Nephron progenitor cell (in vitro differentiated cells): ENCODE results near the gene SEC24D.
"Not testable (repeated sequence)": the region's sequence is repeated elsewhere in the genome, so short reads cannot be mapped to it uniquely, and the experiment has no call there.

Source experiments
- DNase-seq: peaks from one replicate; pipeline ENCODE4 v3.0.0; 2021
- H3K27ac Mint-ChIP-seq: 2 replicates; pipeline ENCODE4 v1.8.0; 2021; ENCODE audit warnings: mild to moderate bottlenecking, moderate library complexity, mixed read lengths
- H3K27me3 Mint-ChIP-seq: 2 replicates; pipeline ENCODE4 v1.8.0; 2021; ENCODE audit warnings: mild to moderate bottlenecking, low read depth, mixed read lengths; ENCODE audit not compliant: poor library complexity
- H3K36me3 Mint-ChIP-seq: 2 replicates; pipeline ENCODE4 v1.8.0; 2021; ENCODE audit warnings: low read depth, mixed read lengths
- H3K4me1 Mint-ChIP-seq: 2 replicates; pipeline ENCODE4 v1.8.0; 2021; ENCODE audit warnings: mixed read lengths
- H3K4me3 Mint-ChIP-seq: 2 replicates; pipeline ENCODE4 v1.8.0; 2021; ENCODE audit warnings: mild to moderate bottlenecking, moderate library complexity, mixed read lengths
- H3K9me3 Mint-ChIP-seq: 2 replicates; pipeline ENCODE4 v1.8.0; 2021; ENCODE audit warnings: mild to moderate bottlenecking, moderate library complexity, mixed read lengths
- TF ChIP-seq, protein P1 (sequence below): fragments of 200-600 bp; sonication (generic); IDR thresholded peaks from 2 replicates; pipeline ENCODE4 v1.5.0; 2021; ENCODE audit warnings: antibody characterized with exemption

Gene SEC24D

DNA sequence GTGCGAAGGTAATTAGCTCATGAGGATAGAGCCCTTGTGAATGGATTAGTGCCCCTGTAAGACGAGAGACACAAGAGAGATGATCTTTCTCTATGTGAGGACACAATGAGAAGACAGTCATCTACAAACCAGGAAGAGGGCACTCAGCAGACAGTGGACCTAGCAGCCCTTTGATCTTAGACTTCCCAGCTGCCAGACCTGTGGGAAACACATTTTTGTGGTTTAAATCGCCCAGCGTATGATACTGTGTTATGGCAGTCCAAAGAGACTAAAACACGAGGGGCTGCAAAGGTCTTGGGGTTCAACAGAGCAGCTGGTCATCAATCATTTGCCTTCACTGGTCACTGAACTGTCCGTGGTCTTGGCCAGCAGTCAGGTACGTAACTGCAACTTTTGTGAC is 43.5 kb upstream of the SEC24D start:
- Mint-ChIP-seq H3K27ac (no peak overlapping the region), H3K36me3 (no peaks in the 10 kb centered on the region), H3K4me1 (peaks cover 11% of the 10 kb centered on the region), H3K4me3 (no peak overlapping the region), H3K9me3 (peaks cover 19% of the 10 kb centered on the region), H3K27me3 (peaks cover 3% of the 10 kb centered on the region)
- no peak for DNase-seq
- TF ChIP-seq, protein P1, sequence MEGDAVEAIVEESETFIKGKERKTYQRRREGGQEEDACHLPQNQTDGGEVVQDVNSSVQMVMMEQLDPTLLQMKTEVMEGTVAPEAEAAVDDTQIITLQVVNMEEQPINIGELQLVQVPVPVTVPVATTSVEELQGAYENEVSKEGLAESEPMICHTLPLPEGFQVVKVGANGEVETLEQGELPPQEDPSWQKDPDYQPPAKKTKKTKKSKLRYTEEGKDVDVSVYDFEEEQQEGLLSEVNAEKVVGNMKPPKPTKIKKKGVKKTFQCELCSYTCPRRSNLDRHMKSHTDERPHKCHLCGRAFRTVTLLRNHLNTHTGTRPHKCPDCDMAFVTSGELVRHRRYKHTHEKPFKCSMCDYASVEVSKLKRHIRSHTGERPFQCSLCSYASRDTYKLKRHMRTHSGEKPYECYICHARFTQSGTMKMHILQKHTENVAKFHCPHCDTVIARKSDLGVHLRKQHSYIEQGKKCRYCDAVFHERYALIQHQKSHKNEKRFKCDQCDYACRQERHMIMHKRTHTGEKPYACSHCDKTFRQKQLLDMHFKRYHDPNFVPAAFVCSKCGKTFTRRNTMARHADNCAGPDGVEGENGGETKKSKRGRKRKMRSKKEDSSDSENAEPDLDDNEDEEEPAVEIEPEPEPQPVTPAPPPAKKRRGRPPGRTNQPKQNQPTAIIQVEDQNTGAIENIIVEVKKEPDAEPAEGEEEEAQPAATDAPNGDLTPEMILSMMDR: no peak

DNA sequence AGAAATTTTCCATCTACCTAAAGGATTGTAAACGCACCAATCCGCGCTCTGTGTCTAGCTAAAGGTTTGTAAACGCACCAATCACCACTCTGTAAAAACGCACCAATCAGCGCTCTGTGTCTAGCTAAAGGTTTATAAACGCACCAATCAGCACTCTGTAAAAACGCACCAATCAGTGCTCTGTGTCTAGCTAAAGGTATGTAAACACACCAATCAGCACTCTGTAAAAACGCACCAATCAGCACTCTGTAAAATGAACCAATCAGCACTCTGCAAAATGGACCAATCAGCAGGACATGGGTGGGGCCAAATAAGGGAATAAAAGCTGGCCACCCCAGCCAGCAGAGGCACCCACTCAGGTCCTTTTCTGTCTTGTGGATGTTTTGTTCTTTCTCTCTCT is 42.6 kb upstream of the SEC24D start:
- DNase-seq, H3K4me3 Mint-ChIP-seq, H3K27me3 Mint-ChIP-seq, H3K36me3 Mint-ChIP-seq: not testable (repeated sequence)
- peak overlapping the region; percentile 32 for H3K27ac Mint-ChIP-seq
- H3K9me3 Mint-ChIP-seq: peaks cover 25% of the 10 kb centered on the region
- H3K4me1 Mint-ChIP-seq: peaks cover 11% of the 10 kb centered on the region

DNA sequence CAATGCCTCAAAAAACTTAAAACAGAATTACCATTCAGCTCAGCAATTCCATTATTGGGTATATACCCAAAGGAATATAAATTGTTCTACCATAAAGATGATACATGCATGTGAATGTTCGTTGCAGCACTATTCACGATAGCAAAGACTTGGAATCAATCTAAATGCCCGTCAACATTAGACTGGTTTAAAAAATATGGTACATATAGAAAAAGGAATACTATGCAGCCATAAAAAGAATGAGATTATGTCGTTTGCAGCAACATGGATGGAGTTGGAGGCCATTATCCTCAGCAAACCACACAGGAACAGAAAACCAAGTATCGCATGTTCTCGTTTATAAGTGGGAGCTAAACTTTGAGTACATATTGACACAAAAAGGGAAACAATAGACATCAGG is 41.9 kb upstream of the SEC24D start:
- Mint-ChIP-seq H3K27me3 (peaks cover 3% of the 10 kb centered on the region), H3K27ac (no peak overlapping the region), H3K9me3 (peaks cover 25% of the 10 kb centered on the region), H3K4me3 (no peak overlapping the region), H3K4me1 (peaks cover 11% of the 10 kb centered on the region), H3K36me3 (no peaks in the 10 kb centered on the region)
- DNase-seq: no peak
- TF ChIP-seq, protein P1: no peak

DNA sequence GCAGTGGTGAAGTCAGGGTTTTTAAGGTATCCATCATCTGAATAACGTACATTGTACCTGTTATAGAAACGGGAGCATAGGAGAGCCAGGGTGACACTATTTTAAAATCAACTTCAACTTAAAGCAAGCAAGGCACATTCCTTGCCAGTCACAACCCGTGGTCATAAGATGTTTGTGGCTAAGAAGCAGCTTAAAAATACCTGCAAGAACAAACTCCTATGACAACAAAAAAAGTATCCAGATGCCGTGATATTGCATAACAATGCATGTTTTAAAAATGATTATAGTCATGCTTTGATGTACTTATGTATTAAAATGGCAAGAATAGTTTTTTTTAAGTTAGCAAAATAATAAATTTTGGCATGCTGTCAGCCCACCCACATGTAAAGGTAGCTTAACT is 36.3 kb upstream of the SEC24D start:
- Mint-ChIP-seq H3K4me1 (peaks cover 16% of the 10 kb centered on the region), H3K9me3 (peaks cover 12% of the 10 kb centered on the region), H3K27me3 (no peaks in the 10 kb centered on the region), H3K27ac (no peak overlapping the region), H3K4me3 (no peak overlapping the region), H3K36me3 (no peaks in the 10 kb centered on the region)
- DNase-seq: no peak
- TF ChIP-seq, protein P1: no peak

DNA sequence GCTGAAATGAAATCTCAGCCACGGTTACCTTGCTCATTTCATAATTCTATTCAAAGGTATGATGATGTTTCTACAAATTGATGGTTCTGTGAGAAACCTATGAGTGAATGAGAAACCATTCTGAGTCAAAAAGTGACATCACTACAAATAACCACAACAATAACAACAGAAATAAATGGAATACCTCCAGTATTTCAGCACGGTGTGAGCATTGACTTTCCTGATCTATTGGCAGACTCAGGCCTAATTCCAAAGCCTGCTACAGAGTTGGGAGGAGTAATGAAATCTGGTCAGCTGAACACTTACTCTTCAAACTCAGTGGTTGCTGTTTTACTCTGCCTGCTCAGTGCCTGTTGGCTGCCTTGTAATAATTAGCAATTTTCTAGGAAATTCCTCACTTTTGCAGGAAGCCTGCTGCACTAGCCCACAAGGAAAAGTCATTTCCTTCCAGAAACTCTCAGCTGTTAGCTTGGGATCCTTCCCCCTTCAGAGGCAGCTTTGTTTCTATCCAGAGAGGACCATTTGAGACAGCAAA is 33.9 kb upstream of the SEC24D start:
- Mint-ChIP-seq H3K36me3 (no peaks in the 10 kb centered on the region), H3K27ac (peak overlapping the region; percentile 74), H3K4me3 (no peak overlapping the region), H3K9me3 (peaks cover 8% of the 10 kb centered on the region), H3K27me3 (no peaks in the 10 kb centered on the region), H3K4me1 (peaks cover 12% of the 10 kb centered on the region)
- DNase-seq: no peak
- TF ChIP-seq, protein P1: no peak

DNA sequence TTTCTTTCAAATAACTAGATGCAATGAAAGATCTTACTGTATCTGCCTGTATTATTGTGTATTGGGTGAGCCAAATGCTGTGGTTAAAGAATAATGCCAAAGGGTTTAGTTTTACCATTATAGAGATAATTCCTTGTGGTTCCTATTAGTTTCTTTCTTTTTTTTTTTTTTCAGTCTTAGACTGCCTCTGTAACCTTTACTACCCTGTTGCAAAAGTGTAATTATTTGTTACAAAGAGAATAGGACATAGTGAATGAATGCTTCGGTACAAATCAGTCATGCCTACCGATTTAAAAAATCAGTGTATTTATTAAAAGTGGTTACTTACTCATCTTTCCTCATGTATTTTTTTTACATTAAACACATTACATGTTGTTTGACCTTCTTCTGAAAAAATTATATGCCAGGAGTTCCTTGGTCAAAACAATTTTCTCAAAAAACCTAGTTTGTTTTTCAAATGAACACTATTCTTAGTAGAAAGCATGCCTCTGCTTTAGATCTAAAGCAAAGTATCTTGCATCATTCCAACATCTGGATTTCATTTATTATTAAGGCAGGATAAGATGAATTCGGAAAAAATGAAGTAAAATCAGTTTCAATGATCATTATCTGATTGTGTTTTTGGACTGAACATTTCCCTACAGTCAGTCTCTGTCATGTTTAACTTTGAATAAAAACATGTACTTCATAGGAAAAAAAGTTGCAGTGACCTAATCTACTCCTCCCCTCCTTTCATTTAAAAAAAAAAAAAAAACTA is 31.6 kb upstream of the SEC24D start:
- Mint-ChIP-seq H3K4me1 (peaks cover 12% of the 10 kb centered on the region), H3K27me3 (peaks cover 3% of the 10 kb centered on the region), H3K27ac (no peak overlapping the region), H3K4me3 (no peak overlapping the region), H3K9me3 (no peaks in the 10 kb centered on the region), H3K36me3 (no peaks in the 10 kb centered on the region)
- TF ChIP-seq, protein P1: no peak
- DNase-seq: no peak
